TTC549 (cell line): ENCODE data around the gene GRIA2.

Experiments used
- FAIRE-seq: peaks from 2 replicates; lab custom pipeline; 2012; peaks lifted over from hg19 to GRCh38; lab: Jason Lieb, UNC

The GRIA2 gene

GRCh38 chr4:157389741-157390140 is 169.2 kb downstream of the GRIA2 start:
- FAIRE-seq, result no peak

GRCh38 chr4:157405070-157405469 is 184.5 kb downstream of the GRIA2 start:
- no peak for FAIRE-seq
